Activated naive CD8-positive, alpha-beta T cell treated with anti-CD3 and anti-CD28 coated beads for 36 hours (primary cell): ENCODE results near the gene FMN1. TPM values are rescaled to one million over a fixed set of nuclear protein-coding genes. Genes with fewer than 3 reads are reported as not detected.
A peak's percentile ranks its signal among the peaks of the same experiment; 100 is the strongest.
"Not testable (repeated sequence)": the region's sequence is repeated elsewhere in the genome, so short reads cannot be mapped to it uniquely, and the experiment has no call there.

Experiments
- DNase-seq: peaks from one replicate; pipeline ENCODE4 v3.0.0; 2021
- H3K27ac Mint-ChIP-seq: one replicate; pipeline ENCODE4 v1.8.0; 2022; ENCODE audit warnings: mild to moderate bottlenecking, moderate library complexity, mixed read lengths
- H3K27me3 Mint-ChIP-seq: one replicate; pipeline ENCODE4 v1.8.0; 2022; ENCODE audit warnings: mild to moderate bottlenecking, mixed read lengths
- H3K36me3 Mint-ChIP-seq: one replicate; pipeline ENCODE4 v1.8.0; 2021; ENCODE audit warnings: mild to moderate bottlenecking, mixed read lengths
- H3K4me1 Mint-ChIP-seq: one replicate; pipeline ENCODE4 v1.8.0; 2021; ENCODE audit warnings: mixed read lengths
- H3K4me3 Mint-ChIP-seq: one replicate; pipeline ENCODE4 v1.8.0; 2022; ENCODE audit warnings: mild to moderate bottlenecking, moderate library complexity, mixed read lengths
- H3K9me3 Mint-ChIP-seq: one replicate; pipeline ENCODE4 v1.8.0; 2022; ENCODE audit warnings: mixed read lengths
- total RNA-seq, 2 experiments: library from RNA; stranded (reverse); gene quantifications; one replicate each; pipeline ENCODE4 v1.2.3, GENCODE V29; 2021

FMN1 gene
- total RNA-seq, 2 experiments from 2014 or later = 0.14 to 0.31 TPM

DNA sequence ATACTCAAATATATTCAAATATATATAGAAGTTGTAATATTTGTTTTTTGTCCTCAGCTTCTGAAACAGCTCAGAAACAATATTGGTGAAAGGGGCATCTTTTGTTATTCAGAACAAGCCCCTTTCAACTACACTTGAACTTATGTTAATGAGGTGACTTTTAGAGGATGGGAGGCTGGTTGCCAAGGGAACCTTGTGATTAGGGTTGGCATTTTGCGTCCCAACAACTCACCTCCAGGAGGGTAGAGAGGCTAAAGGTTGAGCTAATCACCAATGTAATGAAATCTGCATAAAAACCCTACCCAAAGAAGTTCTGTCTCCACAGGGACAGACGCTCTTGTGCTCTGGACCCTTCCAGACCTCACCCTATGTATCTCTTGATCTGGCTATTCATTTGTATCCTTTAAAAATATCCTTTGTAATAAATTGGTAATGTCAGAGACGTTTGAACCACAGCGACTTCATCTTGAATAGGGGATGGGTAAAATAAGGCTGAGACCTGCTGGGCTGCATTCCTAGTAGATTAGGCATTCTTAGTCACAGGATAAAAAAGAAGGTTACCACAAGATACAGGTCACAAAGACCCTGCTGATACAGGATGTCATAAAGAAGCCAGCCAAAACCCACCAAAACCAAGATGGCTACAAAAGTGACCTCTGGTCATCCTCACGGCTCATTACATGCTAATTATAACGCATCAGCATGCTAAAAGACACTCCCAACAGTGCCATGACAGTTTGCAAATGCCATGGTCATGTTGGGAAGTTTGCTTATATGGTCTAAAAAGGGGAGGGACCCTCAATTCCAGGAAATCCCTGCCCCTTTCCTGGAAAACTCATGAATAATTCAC lies 111.1 kb downstream of the FMN1 start:
- Mint-ChIP-seq H3K27ac (no peak overlapping the region), H3K9me3 (no peaks in the 10 kb centered on the region), H3K4me3 (no peak overlapping the region), H3K36me3 (no peaks in the 10 kb centered on the region), H3K27me3 (no peaks in the 10 kb centered on the region), H3K4me1 (no peaks in the 10 kb centered on the region)
- DNase-seq = no peak

DNA sequence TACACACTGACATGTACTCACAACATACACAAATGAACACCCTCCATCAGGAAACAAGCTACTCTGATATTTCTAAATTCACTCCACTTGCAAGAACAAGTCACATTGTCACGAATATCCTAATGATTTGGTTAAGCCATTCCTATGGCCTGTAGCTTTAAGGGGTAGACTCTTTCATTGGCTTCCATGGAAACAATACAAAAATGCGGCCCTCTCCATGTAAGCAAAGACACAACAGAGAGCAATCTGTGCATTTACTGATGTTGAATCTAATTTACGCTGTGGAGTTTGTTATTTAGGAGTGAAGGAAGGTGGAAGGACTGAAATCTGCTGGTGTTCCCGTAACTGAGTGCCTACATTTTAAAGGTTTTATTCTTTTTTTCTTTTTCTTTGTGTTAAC lies 114.5 kb downstream of the FMN1 start:
- no peak overlapping the region for H3K4me3 Mint-ChIP-seq
- no peak overlapping the region for H3K27ac Mint-ChIP-seq
- DNase-seq = no peak
- H3K36me3 Mint-ChIP-seq = no peaks in the 10 kb centered on the region
- H3K9me3 Mint-ChIP-seq = no peaks in the 10 kb centered on the region
- no peaks in the 10 kb centered on the region for H3K4me1 Mint-ChIP-seq
- H3K27me3 Mint-ChIP-seq = peaks cover 5% of the 10 kb centered on the region

DNA sequence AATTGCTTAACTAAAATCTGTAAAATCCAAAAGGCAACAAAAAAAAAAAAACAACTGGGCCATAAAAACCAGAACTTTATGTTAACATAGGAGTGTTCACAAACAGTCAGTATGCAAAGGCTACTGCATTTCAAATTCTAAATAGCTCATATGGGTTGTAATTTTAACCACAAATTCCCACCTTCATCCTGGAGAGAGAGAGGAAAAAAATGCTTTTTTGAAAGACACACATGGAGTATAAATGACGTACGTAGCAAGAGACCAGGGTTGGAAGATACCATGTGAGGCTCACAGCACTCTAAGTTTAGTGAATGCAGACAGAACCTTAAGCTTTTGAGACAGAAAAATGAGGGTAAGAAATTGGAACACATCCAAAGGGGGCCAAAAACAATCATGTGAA lies 115.9 kb downstream of the FMN1 start:
- Mint-ChIP-seq H3K36me3 (no peaks in the 10 kb centered on the region), H3K4me3 (no peak overlapping the region), H3K27ac (no peak overlapping the region), H3K9me3 (no peaks in the 10 kb centered on the region), H3K27me3 (peaks cover 11% of the 10 kb centered on the region), H3K4me1 (no peaks in the 10 kb centered on the region)
- no peak for DNase-seq

DNA sequence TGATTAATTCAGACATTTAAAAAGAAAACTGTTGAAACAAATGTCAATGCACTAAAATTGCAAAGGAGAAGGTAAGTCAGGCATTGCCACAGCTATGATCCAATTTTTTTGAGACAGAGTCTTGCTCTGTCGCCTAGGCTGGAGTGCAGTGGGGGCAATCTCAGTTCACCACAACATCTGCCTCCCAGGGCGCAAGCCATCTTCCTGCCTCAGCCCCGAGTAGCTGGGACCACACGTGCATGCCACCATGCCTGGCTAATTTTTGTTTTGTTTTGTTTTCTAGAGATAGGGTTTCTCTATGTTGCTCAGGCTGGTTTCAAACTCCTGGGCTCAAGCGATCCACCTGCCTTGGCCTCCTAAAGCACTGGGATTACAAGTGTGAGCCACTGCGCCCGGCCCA lies 117.6 kb downstream of the FMN1 start:
- no peak for DNase-seq
- Mint-ChIP-seq H3K4me3 (no peak overlapping the region), H3K27me3 (peaks cover 11% of the 10 kb centered on the region), H3K36me3 (no peaks in the 10 kb centered on the region), H3K9me3 (no peaks in the 10 kb centered on the region), H3K4me1 (no peaks in the 10 kb centered on the region), H3K27ac (no peak overlapping the region)

DNA sequence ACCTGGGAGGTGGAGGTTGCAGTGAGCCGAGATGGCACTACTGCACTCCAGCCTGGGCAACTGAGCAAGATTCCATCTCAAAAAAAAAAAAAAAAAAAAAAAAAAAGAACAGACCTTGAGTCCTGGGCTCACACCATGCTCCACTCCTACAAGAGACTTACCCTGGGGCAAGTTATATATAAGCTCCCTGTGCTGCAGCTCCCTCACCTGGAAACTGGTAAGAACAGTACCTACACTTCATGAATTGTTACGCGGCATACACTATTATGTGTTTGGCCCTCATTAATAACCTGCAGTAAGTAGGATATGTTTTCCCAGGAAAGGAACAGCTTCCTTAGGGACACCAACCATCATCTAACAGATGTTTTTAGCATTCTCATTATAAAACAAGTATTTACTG lies 119.6 kb downstream of the FMN1 start:
- Mint-ChIP-seq H3K9me3 (no peaks in the 10 kb centered on the region), H3K4me1 (no peaks in the 10 kb centered on the region), H3K27ac (no peak overlapping the region), H3K27me3 (peaks cover 11% of the 10 kb centered on the region), H3K36me3 (no peaks in the 10 kb centered on the region), H3K4me3 (no peak overlapping the region)
- no peak for DNase-seq

DNA sequence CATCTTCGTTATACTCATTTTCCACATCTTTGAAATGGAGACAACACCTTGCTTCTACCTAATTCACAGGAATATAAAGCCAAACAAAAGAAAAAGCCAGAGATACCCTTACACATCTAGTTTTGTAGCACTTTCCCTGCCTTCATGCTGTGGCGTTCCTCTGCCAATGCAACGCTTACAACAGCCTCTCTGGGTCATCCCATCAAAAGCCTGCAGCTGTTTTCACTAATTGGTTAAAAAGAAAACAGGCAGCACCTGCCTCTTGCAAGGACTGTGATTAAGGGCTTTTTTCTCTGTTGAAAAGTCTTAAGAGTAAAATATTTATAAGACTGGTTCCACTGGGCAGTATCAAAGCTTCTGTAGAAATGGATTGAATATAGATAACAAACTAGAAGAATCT lies 120.3 kb downstream of the FMN1 start:
- Mint-ChIP-seq H3K36me3 (no peaks in the 10 kb centered on the region), H3K9me3 (no peaks in the 10 kb centered on the region), H3K4me1 (no peaks in the 10 kb centered on the region), H3K4me3 (no peak overlapping the region), H3K27me3 (peaks cover 11% of the 10 kb centered on the region), H3K27ac (no peak overlapping the region)
- no peak for DNase-seq

DNA sequence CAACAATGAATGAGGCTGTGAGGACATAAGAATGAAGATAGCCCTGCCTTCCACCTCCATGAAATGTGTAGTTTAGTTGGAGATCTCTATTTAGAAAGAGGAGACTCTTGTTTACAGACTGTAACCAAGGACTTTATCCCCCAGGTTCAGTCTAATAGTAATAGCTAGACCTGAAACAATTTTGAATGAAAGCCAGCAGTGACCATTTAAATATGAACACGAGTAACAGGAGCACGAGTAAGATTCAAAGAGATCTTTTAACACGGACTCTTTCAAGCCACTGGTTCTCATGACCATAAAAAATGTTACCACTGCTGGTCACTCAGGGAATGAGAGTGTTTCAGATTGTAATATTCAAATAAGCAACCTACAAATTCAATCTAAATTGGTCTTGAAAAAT lies 123.1 kb downstream of the FMN1 start:
- Mint-ChIP-seq H3K27me3 (peaks cover 17% of the 10 kb centered on the region), H3K4me1 (peaks cover 6% of the 10 kb centered on the region), H3K9me3 (no peaks in the 10 kb centered on the region), H3K27ac (no peak overlapping the region), H3K4me3 (no peak overlapping the region), H3K36me3 (no peaks in the 10 kb centered on the region)
- DNase-seq = no peak

DNA sequence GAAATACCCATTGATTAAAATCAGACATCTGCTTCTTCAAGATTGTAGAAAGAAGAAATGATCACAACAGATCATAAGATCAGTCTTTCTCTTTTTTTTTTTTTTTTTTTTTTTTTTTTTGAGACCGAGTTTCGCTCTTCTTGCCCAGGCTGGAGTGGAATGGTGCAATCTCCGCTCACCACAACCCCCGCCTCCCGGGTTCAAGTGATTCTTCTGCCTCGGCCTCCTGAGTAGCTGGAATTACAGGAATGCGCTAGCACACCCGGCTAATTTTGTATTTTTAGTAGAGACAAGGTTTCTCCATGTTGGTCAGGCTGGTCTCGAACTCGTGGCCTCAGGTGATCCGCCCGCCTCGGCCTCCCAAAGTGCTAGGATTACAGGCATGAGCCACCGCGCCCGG lies 124.6 kb downstream of the FMN1 start:
- peaks cover 13% of the 10 kb centered on the region for H3K27me3 Mint-ChIP-seq
- not testable (repeated sequence) for H3K4me1 Mint-ChIP-seq, H3K4me3 Mint-ChIP-seq, H3K36me3 Mint-ChIP-seq, H3K9me3 Mint-ChIP-seq, DNase-seq, H3K27ac Mint-ChIP-seq

DNA sequence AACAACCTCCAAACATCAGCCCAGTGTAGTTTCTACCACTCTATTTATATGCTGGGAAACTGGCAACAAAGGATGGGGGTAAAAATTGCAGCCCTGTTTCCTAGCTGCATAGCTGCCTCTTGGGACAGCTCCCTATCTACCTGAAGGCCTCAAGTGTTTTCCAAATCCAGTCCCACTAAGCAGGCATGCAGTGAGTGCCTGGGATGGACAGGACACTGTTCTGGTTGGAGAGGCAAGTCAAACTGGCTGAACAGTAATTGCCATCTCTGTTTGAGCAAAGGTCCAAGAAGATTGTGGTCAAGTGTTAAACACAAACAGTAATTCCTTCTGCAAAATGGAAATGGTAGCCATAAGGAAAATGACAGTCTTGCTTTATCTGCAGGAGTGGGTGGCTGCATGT lies 125.4 kb downstream of the FMN1 start:
- Mint-ChIP-seq H3K9me3 (no peaks in the 10 kb centered on the region), H3K4me1 (peaks cover 6% of the 10 kb centered on the region), H3K4me3 (no peak overlapping the region), H3K36me3 (no peaks in the 10 kb centered on the region), H3K27ac (no peak overlapping the region), H3K27me3 (peaks cover 14% of the 10 kb centered on the region)
- no peak for DNase-seq

DNA sequence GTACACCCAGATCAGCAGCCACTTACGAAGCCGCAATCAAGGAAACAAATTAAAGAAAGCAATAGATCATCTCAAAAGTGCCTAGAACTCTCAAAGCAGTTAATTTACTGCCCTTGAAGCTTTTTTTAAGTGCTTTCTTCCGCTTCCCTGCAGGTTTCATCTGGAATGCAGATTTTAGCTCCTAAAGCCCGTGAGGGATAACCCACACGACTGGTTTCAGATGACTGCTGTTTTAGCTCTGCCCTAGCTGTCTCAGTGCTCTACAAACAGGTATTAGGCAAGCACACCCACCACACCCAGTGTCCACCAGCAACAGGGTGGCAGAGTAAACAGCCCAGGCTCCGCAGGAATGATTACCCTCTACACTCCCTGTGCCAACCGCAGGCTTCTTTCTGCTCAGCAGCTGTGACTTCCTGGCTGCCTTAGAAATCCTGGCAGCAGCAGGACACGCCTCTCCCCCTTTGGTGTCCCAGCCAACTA lies 126.0 kb downstream of the FMN1 start:
- H3K4me1 Mint-ChIP-seq = peaks cover 6% of the 10 kb centered on the region
- DNase-seq = no peak
- H3K27me3 Mint-ChIP-seq = peaks cover 12% of the 10 kb centered on the region
- H3K4me3 Mint-ChIP-seq = no peak overlapping the region
- no peaks in the 10 kb centered on the region for H3K9me3 Mint-ChIP-seq
- H3K36me3 Mint-ChIP-seq = no peaks in the 10 kb centered on the region
- no peak overlapping the region for H3K27ac Mint-ChIP-seq

DNA sequence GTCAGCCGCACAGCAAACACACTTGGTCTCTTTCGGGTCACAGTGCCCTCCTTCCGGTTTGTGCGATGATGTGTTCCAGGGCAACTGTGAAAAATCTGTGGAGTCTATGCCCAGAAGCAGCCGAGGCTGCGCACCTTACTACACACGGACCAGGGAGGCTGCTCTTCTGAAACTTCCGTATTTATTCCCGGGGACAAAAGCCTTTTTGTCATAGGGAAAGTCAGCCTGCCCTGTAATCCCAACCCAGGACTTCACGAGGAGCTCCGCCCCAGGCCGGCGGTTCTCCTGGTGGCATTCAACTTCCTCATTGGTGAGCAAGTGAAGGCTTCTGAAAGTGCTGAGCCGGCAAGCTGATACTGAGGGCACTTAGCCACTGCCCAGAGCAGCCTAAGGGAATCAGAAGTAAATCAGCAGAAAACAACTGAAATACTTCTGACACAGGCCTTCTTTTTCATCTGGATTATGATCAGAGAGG lies 126.5 kb downstream of the FMN1 start:
- Mint-ChIP-seq H3K36me3 (no peaks in the 10 kb centered on the region), H3K4me3 (peak overlapping the region; percentile 56), H3K4me1 (peaks cover 6% of the 10 kb centered on the region), H3K27ac (no peak overlapping the region), H3K27me3 (peaks cover 12% of the 10 kb centered on the region), H3K9me3 (no peaks in the 10 kb centered on the region)
- DNase-seq = no peak

DNA sequence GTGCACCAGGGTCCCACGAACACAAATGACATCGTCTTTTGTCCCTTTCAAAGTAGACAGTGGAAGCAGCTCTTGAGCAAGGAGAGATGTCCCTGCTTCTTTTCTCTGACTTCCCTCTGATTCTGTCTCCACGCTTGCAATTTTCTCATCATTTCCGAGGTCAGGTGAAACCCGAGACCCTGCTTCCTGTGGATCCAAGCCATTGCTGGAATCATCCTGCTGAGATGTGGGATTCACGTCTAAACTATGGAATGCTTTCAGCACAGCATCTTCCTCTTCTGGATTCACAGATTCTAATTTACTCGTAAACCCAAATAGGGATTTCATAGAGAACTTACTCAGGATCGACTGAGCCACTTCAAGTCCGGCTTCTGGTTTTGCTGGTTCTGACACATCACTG lies 127.1 kb downstream of the FMN1 start:
- DNase-seq = no peak
- Mint-ChIP-seq H3K9me3 (no peaks in the 10 kb centered on the region), H3K36me3 (no peaks in the 10 kb centered on the region), H3K4me3 (peak overlapping the region; percentile 56), H3K27me3 (peaks cover 12% of the 10 kb centered on the region), H3K27ac (no peak overlapping the region), H3K4me1 (peaks cover 6% of the 10 kb centered on the region)

DNA sequence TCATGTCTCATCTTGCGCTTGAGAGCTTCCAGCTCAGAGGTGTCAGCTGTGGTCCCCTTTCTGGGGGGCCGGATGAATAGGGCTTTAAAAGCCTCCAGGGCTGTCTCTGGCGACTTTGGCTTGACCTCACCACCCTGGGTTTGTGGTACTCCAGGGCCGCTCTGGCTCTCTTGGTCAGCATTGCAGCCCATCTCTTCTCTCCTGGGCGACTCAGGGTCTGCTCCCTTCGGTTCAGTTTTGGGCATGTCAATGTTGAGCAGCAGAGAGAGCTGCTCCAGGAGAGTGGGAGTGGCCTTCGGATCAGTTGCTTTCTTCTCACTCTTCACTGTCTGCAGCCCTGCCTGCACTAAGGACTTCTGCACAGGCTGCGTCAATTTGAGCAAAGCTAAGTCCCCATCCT lies 127.9 kb downstream of the FMN1 start:
- Mint-ChIP-seq H3K36me3 (no peaks in the 10 kb centered on the region), H3K27me3 (peaks cover 12% of the 10 kb centered on the region), H3K4me1 (peaks cover 6% of the 10 kb centered on the region)

DNA sequence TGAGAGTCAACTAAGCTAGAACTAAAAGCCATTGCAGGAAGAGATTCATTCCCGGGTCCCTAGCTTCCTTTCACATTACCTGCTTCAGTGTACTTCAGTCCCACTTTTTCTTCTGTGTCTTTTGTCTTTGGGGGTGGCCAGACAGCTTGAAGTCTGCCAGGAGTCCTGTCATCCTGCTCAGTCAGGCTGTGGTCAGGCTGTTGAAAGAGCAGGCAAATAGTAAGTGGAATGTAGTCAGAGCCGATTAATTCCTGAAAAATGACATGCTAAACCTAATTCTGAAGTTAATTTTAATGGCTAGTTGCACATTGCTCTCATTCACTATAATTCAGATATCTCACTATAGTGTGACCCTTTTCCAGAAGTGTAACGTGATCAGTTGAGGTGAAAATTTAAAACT lies 129.6 kb downstream of the FMN1 start:
- Mint-ChIP-seq H3K36me3 (no peaks in the 10 kb centered on the region), H3K4me1 (peaks cover 6% of the 10 kb centered on the region), H3K4me3 (no peak overlapping the region), H3K27ac (no peak overlapping the region), H3K9me3 (no peaks in the 10 kb centered on the region), H3K27me3 (peaks cover 12% of the 10 kb centered on the region)
- no peak for DNase-seq

More for the DNA sequence above, 127.9 kb downstream of the FMN1 start:
- Mint-ChIP-seq H3K27ac (no peak overlapping the region), H3K9me3 (no peaks in the 10 kb centered on the region), H3K4me3 (no peak overlapping the region)
- no peak for DNase-seq

DNA sequence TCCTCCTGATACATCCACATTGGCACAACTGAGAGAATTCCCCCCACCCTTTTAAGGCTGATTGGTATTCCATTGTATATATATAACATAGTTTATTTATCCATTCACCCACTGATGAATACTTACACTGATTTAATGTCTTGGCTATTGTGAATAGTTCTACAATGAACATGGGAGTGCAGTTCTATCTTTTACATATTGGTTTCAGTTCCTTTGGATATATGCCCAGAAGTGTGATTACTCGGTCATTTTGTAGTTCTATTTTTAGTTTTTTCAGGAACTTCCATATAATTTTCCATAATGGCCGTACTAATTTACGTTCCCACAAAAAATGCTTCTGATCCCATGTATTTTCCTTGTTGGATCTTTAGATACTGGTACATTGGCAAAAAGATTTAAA lies 135.3 kb downstream of the FMN1 start:
- H3K27me3 Mint-ChIP-seq = peaks cover 3% of the 10 kb centered on the region
- no peaks in the 10 kb centered on the region for H3K4me1 Mint-ChIP-seq
- H3K27ac Mint-ChIP-seq = no peak overlapping the region
- no peak for DNase-seq
- no peak overlapping the region for H3K4me3 Mint-ChIP-seq
- H3K36me3 Mint-ChIP-seq = no peaks in the 10 kb centered on the region
- H3K9me3 Mint-ChIP-seq = no peaks in the 10 kb centered on the region

DNA sequence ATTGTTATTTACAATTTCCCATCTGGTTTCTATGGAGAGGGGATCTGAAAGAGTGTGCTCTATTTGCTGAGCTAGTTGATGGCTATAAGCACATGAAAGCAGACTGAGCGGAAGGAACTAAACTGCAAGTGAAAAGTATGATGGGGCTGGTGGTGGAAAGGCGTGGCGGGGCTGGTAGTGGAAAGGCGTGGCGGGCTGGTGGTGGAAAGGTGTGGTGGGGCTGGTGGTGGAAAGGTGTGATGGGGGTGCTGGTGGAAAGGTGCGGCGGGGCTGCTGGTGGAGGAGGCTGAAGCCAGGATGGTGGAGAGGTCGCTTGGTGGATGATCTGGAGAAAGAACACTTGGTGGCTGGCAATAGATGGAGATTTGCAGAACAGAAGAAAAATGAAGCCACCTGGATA lies 136.7 kb downstream of the FMN1 start:
- Mint-ChIP-seq H3K36me3 (no peaks in the 10 kb centered on the region), H3K9me3 (no peaks in the 10 kb centered on the region), H3K4me1 (no peaks in the 10 kb centered on the region), H3K27ac (no peak overlapping the region), H3K27me3 (peaks cover 3% of the 10 kb centered on the region), H3K4me3 (no peak overlapping the region)
- no peak for DNase-seq
